Measurements from ENCODE around the gene TFAP2D.

DNA sequence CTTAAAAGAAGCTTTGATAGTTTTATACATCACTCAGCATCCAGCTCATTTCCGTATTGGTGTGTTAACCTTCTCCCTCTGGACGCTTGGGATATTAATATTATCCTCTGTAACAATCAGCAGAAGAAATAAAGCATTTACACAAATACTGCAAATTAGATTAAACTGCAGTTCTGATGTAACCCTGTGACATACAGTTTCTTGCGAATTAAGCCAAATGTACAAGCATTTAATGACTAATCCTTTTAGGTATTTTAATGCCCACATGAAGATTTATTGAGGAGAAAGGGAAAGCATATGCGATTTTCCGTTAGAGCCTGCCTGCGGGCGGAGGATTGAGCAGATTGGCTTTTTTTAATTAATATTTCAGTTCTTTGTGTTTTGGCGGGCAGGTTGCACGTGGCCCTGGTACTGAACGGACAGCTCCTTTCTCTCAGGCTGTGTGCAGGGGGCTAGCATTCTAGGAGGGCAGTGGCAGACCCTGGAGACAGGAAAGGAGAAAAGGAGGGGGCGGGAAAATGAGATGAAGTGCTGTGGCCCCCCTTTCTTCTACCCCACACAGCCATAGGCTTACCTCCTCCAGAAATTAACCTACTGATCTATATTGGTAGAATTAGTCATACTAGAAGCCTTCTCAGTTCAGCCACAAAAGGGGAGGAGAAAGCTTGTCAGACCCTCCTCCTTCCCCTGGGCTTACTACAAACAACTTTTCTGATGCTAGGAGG is 14.1 kb upstream of the TFAP2D start:
- TF ChIP-seq, protein P1, sequence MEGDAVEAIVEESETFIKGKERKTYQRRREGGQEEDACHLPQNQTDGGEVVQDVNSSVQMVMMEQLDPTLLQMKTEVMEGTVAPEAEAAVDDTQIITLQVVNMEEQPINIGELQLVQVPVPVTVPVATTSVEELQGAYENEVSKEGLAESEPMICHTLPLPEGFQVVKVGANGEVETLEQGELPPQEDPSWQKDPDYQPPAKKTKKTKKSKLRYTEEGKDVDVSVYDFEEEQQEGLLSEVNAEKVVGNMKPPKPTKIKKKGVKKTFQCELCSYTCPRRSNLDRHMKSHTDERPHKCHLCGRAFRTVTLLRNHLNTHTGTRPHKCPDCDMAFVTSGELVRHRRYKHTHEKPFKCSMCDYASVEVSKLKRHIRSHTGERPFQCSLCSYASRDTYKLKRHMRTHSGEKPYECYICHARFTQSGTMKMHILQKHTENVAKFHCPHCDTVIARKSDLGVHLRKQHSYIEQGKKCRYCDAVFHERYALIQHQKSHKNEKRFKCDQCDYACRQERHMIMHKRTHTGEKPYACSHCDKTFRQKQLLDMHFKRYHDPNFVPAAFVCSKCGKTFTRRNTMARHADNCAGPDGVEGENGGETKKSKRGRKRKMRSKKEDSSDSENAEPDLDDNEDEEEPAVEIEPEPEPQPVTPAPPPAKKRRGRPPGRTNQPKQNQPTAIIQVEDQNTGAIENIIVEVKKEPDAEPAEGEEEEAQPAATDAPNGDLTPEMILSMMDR (conservative IDR thresholded peaks at IDR 0.05; ENCODE audit: low read length): no peak
- no peak for TF ChIP-seq EZH2phosphoT487 (IDR thresholded peaks at IDR 0.05; ENCODE audit: borderline replicate concordance, low read depth, low read length)

All from OCI-LY7 (cell line).